Activated effector memory CD4-positive, alpha-beta T cell treated with Interleukin-2 at 50 U/mL for 16 hours (primary cell): ENCODE results near the gene TTC39A.
"Not testable (repeated sequence)": the region's sequence is repeated elsewhere in the genome, so short reads cannot be mapped to it uniquely, and the experiment has no call there.

ENCODE experiments used
- DNase-seq: peaks from one replicate; pipeline ENCODE4 v3.0.0-alpha.2; 2020

Gene TTC39A

DNA sequence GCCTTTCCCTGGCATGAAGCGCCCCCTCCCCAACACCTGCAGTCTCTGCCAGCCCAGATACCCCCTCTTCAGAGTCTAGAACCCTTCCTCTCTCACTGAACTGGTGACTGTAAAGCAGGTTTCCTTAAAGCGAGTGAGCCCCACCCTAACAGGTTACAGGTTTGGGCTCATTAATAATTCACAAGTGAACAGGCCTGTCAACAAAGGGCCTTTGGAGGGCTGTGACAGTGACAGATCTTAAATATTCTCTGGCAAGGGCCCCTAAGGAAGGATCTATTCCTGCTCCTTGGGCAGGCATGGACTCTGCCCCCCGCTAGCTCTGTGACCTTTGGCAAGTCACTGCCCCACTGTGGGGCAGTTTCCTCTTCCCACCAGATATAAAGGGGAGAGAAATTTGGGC, 5.6 kb upstream of the TTC39A start:
- DNase-seq, result no peak

- no peak for DNase-seq
These were observed 1.1 kb upstream of the TTC39A start for GRCh38 chr1:51331206-51332100.

GRCh38 chr1:51329443-51330325, 678 bp downstream of the TTC39A start:
- DNase-seq, result no peak

DNA sequence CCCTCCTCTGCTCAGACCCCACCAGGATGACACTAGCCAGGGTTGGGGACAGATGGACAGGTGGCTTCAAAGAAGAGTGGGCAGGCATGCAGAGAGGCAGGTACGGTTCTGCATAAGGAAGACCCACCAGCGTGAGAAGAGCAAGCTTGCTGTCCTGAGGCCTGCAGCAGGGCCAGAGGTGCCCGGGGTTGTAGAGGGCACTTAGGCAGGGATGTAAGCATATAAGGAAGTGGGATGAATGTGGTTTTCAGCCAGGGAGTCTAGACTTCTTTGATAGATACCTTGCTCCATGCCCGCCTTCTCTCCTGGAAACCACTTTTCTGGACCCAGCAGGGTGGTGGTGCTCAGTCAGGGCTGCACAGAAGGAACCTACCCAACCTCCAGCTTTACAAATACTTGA, 1.4 kb downstream of the TTC39A start:
- no peak for DNase-seq

- no peak for DNase-seq
These were observed 2.1 kb downstream of the TTC39A start for GRCh38 chr1:51328279-51328678.

- no peak for DNase-seq
These were observed 3.0 kb downstream of the TTC39A start for GRCh38 chr1:51327386-51327785.

DNA sequence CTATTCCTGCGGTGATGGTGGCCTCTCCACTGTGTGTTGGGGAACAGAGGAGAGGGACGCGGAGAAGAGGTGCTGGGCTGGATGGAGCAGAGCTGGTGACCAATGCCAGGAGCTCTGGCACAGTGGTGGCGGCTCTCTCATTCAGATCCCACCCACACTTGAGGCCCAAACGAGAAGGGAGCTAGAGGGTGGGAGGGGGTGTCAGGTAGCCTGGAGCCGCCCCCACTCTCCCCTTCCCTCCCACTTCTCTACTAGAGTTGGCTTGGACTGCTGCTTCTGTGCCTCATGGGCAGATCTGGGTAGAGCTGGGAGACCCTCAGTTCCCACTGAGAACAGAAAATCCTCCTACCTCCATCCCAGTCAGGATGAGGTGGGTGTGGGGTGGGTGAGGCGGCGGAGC, 3.5 kb downstream of the TTC39A start:
- no peak for DNase-seq

GRCh38 chr1:51325878-51326755, 4.2 kb downstream of the TTC39A start:
- no peak for DNase-seq

GRCh38 chr1:51325391-51325790, 5.0 kb downstream of the TTC39A start:
- DNase-seq, result no peak

GRCh38 chr1:51325011-51325385, 5.4 kb downstream of the TTC39A start:
- DNase-seq, result not testable (repeated sequence)

- DNase-seq, result no peak
These were observed 5.9 kb downstream of the TTC39A start for GRCh38 chr1:51324251-51325010.

DNA sequence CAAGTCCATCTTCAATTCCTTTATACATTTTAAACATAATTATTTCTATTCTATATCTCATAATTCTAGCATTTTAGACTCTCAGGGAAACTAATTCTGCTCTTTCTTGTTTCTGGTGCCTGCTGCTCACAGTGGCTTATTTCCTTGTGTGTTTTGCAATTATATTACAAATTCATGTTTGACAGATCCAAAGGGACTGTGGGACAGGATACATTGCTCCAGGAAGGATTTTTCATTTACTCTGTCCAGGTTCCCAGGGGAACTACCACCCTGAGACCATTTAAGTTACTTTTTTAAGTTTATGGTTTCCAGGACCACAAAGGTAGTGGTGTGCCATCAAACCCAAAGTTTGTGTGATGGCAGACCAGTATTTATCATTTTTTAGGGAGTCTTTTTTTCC, 6.6 kb downstream of the TTC39A start:
- no peak for DNase-seq

DNA sequence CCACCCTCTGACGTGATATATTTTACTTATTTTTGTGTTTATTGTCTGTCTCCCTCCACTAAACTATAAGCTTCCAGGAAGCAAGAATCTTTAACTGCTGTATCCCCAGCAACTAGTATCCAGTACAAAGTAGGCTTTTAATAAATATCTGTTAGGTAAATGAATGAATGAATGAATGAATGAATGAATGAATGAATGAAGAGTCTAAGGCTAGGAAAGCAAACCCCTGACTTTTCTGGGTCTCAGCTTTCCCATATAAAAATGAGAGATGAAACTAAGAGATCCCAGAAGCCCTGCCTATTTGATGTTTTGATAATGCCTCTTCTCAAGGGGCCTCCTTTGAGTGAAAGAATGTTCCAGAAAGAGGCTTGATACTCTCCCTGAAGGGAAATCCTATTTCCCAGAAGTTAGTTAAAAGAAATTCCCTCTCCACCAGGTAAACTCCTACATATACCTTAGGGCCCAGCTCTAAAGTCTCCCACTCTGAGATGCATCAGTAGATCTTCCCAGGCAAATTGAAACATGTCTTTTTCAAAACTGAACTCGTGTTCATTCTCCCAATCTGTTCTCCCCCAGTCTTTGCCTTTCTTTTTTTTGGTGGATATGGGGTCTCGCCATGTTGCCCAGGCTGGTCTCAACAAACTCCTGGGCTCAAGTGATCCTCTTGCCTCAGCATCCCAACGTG, 7.8 kb downstream of the TTC39A start:
- DNase-seq, result no peak

GRCh38 chr1:51321924-51322280, 8.5 kb downstream of the TTC39A start:
- no peak for DNase-seq

GRCh38 chr1:51320967-51321923, 9.1 kb downstream of the TTC39A start:
- DNase-seq, result no peak

GRCh38 chr1:51317798-51318197, 12.6 kb downstream of the TTC39A start:
- DNase-seq, result no peak

- DNase-seq, result no peak
These were observed 13.6 kb downstream of the TTC39A start for GRCh38 chr1:51316846-51317120.

DNA sequence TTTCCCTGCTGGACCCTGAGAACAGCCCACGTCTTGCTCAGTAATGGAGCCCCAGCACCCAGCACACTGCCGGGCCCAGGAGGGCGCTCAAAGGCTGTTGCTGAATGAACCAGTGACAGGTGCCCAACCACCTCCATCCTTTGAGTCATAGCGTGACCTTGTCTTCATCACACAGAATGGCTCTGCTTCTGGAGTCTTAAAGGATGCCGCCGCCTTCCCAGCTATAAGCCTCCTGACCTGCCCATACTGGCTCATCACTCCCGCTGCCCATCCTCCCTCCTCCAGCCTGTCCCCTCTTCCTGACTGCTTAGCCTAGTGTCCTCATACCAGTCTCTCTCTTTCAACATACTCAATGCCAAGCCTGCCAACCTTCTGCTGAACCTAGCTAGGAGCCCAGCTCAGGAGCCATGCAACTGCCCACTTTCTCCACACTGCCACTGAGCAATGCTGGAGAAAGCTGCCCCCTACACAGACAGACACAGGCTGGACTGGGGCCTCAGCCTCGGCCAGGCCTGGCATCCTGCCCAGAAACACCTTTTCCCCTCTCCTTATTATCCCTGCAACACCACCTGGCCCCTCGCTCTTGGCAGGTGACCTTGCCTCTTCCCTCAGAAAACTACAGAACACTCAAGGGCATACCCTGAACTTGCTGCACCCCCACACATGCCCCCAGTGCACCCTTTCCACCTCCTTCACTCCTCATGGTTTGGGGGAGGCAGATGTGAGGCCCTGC, 14.1 kb downstream of the TTC39A start:
- no peak for DNase-seq

GRCh38 chr1:51314974-51315373, 15.4 kb downstream of the TTC39A start:
- DNase-seq, result no peak
